HEK293 (cell line): ENCODE results near the gene ST8SIA3.

Experiments used
- CTCF ChIA-PET: fragments of 350-600 bp; formaldehyde crosslinking; extraction: SDS; loops from one replicate; lab custom pipeline; 2021; ENCODE audit warnings: antibody characterized with exemption; lab: Yijun Ruan, JAX
- POLR2A ChIA-PET: fragments of 300-600 bp; formaldehyde crosslinking; extraction: SDS; loops from one replicate; lab custom pipeline; 2020; ENCODE audit warnings: antibody characterized with exemption, inconsistent platforms; lab: Yijun Ruan, JAX
- H3K27ac ChIP-seq: fragments of 200-500 bp; sonication (Bioruptor generic); 2 replicates; pipeline ENCODE4 v1.5.1; 2014; ENCODE audit warnings: low read depth, low read length, control low read depth, inconsistent platforms; ENCODE audit errors: extremely low read depth
- H3K36me3 ChIP-seq, 2 experiments: fragments of 200-500 bp in 1 of 2; sonication (Bioruptor generic) in 1 of 2; 1 replicate in 1 of 2; 2 replicates in 1 of 2; pipeline ENCODE4 v1.5.1; 2014 to 2017; ENCODE audit warnings: inconsistent platforms in 2 of 2, low read length in 2 of 2; ENCODE audit not compliant: control insufficient read depth in 2 of 2, insufficient read depth in 1 of 2
- H3K4me1 ChIP-seq: fragments of 200-500 bp; sonication (Bioruptor generic); 2 replicates; pipeline ENCODE4 v1.5.1; 2014; ENCODE audit warnings: mild to moderate bottlenecking, low read length, inconsistent platforms; ENCODE audit not compliant: control insufficient read depth, insufficient read depth
- H3K4me3 ChIP-seq: 2 replicates; pipeline ENCODE4 v1.5.1; 2011; ENCODE audit warnings: low read depth, mild to moderate bottlenecking, control low read depth, low read length, moderate library complexity
- H3K9me3 ChIP-seq: fragments of 200-500 bp; sonication (Bioruptor generic); 2 replicates; pipeline ENCODE4 v1.5.1; 2014; ENCODE audit warnings: low read depth, low read length, inconsistent platforms; ENCODE audit not compliant: control insufficient read depth, insufficient read depth
- GFI1B ChIP-seq: fragments of 450-650 bp; formaldehyde crosslinking; IDR thresholded peaks from 2 replicates; pipeline ENCODE4 v1.5.1; 2016; ENCODE audit warnings: missing biosample characterization, missing genetic modification characterization
- KLF16 ChIP-seq: fragments of 450-650 bp; formaldehyde crosslinking; IDR thresholded peaks from 2 replicates; pipeline ENCODE4 v1.5.1; 2017; ENCODE audit warnings: missing biosample characterization, missing genetic modification characterization
- SCRT1 ChIP-seq: fragments of 450-650 bp; formaldehyde crosslinking; IDR thresholded peaks from 2 replicates; pipeline ENCODE4 v1.5.1; 2016; ENCODE audit warnings: missing biosample characterization, missing genetic modification characterization, borderline replicate concordance
- ZBTB17 ChIP-seq: fragments of 450-650 bp; formaldehyde crosslinking; IDR thresholded peaks from 2 replicates; pipeline ENCODE4 v1.5.1; 2016; ENCODE audit warnings: missing biosample characterization, missing genetic modification characterization
- ZBTB44 ChIP-seq: fragments of 450-650 bp; IDR thresholded peaks from 2 replicates; pipeline ENCODE4 v1.5.1; 2018; ENCODE audit warnings: missing biosample characterization, mild to moderate bottlenecking, missing genetic modification characterization
- ZBTB48 ChIP-seq: fragments of 450-650 bp; formaldehyde crosslinking; IDR thresholded peaks from 2 replicates; pipeline ENCODE4 v1.5.1; 2016; ENCODE audit warnings: missing biosample characterization, missing genetic modification characterization
- ZBTB6 ChIP-seq: fragments of 450-650 bp; formaldehyde crosslinking; IDR thresholded peaks from 2 replicates; pipeline ENCODE4 v1.5.1; 2017; ENCODE audit warnings: missing biosample characterization, missing genetic modification characterization
- ZFP41 ChIP-seq: fragments of 450-650 bp; formaldehyde crosslinking; IDR thresholded peaks from 2 replicates; pipeline ENCODE4 v1.5.1; 2016; ENCODE audit warnings: missing biosample characterization, missing genetic modification characterization, borderline replicate concordance
- ZNF133 ChIP-seq: fragments of 450-650 bp; formaldehyde crosslinking; IDR thresholded peaks from 2 replicates; pipeline ENCODE4 v1.5.1; 2016; ENCODE audit warnings: missing biosample characterization, missing genetic modification characterization
- ZNF280C ChIP-seq: fragments of 450-650 bp; formaldehyde crosslinking; IDR thresholded peaks from 2 replicates; pipeline ENCODE4 v1.5.1; 2016; ENCODE audit warnings: missing biosample characterization, missing genetic modification characterization
- ZNF37A ChIP-seq: fragments of 450-650 bp; IDR thresholded peaks from 2 replicates; pipeline ENCODE4 v1.5.1; 2018; ENCODE audit warnings: missing biosample characterization, missing genetic modification characterization
- ZNF473 ChIP-seq: fragments of 450-650 bp; formaldehyde crosslinking; IDR thresholded peaks from 2 replicates; pipeline ENCODE4 v1.5.1; 2017; ENCODE audit warnings: missing biosample characterization, missing genetic modification characterization
- ZNF510 ChIP-seq: fragments of 450-650 bp; formaldehyde crosslinking; IDR thresholded peaks from 2 replicates; pipeline ENCODE4 v1.5.1; 2018; ENCODE audit warnings: mild to moderate bottlenecking, missing genetic modification characterization, missing biosample characterization; ENCODE audit not compliant: insufficient replicate concordance
- ZNF560 ChIP-seq: fragments of 450-650 bp; formaldehyde crosslinking; IDR thresholded peaks from 2 replicates; pipeline ENCODE4 v1.5.1; 2017; ENCODE audit warnings: missing biosample characterization, missing genetic modification characterization, borderline replicate concordance
- ZNF626 ChIP-seq: fragments of 450-650 bp; sonication (Bioruptor Pico); formaldehyde crosslinking; IDR thresholded peaks from 2 replicates; pipeline ENCODE4 v1.5.1; 2018; ENCODE audit warnings: missing biosample characterization, missing genetic modification characterization, inconsistent platforms
- ZNF658 ChIP-seq: fragments of 450-650 bp; formaldehyde crosslinking; IDR thresholded peaks from 2 replicates; pipeline ENCODE4; 2016; ENCODE audit warnings: missing biosample characterization, missing genetic modification characterization
- ZNF664 ChIP-seq: fragments of 450-650 bp; formaldehyde crosslinking; IDR thresholded peaks from 2 replicates; pipeline ENCODE4 v1.5.1; 2016; ENCODE audit warnings: missing biosample characterization, missing genetic modification characterization
- ZNF830 ChIP-seq: fragments of 450-650 bp; IDR thresholded peaks from 2 replicates; pipeline ENCODE4 v1.5.0; 2018; ENCODE audit warnings: missing biosample characterization, missing genetic modification characterization, low read depth, mild to moderate bottlenecking, moderate library complexity
- ZNF837 ChIP-seq: fragments of 450-650 bp; formaldehyde crosslinking; IDR thresholded peaks from 2 replicates; pipeline ENCODE4 v1.5.1; 2016; ENCODE audit warnings: missing biosample characterization, missing genetic modification characterization
- TF ChIP-seq, protein P1 (sequence below): fragments of 450-650 bp; formaldehyde crosslinking; IDR thresholded peaks from 2 replicates; pipeline ENCODE4 v1.5.1; 2016; ENCODE audit warnings: missing biosample characterization, missing genetic modification characterization, borderline replicate concordance
- TF ChIP-seq, protein P2 (sequence below): fragments of 450-650 bp; formaldehyde crosslinking; IDR thresholded peaks from 2 replicates; pipeline ENCODE4 v1.5.1; 2017; ENCODE audit warnings: missing biosample characterization, missing genetic modification characterization

The ST8SIA3 gene, protein sequence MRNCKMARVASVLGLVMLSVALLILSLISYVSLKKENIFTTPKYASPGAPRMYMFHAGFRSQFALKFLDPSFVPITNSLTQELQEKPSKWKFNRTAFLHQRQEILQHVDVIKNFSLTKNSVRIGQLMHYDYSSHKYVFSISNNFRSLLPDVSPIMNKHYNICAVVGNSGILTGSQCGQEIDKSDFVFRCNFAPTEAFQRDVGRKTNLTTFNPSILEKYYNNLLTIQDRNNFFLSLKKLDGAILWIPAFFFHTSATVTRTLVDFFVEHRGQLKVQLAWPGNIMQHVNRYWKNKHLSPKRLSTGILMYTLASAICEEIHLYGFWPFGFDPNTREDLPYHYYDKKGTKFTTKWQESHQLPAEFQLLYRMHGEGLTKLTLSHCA

GRCh38 chr18:57352271-57352701, at the start of gene ST8SIA3:
Gene ST8SIA3 (plus strand): TSS chr18:57352557. CDS start chr18:57352847, 290 bp downstream.
- H3K36me3 ChIP-seq = no peaks in the 10 kb centered on the region
- TF ChIP-seq ZNF473 (no peak), ZBTB6 (tag by site-specific recombination) (no peak), GFI1B (no peak), ZBTB48 (no peak), ZNF133 (tag by site-specific recombination) (no peak), ZNF658 (tag by site-specific recombination) (no peak), ZNF280C (tag by site-specific recombination) (no peak), KLF16 (tag by site-specific recombination) (no peak), ZNF37A (tag by site-specific recombination) (no peak), SCRT1 (no peak)
- peak within 1 kb of the TSS; percentile 34 for H3K4me3 ChIP-seq
- ChIA-PET CTCF (no interaction called here), POLR2A (no interaction called here)
- H3K4me1 ChIP-seq = peaks cover 3% of the 10 kb centered on the region; the same call in 1 of the 2 replicates
- no peak within 1 kb of the TSS for H3K27ac ChIP-seq
- H3K9me3 ChIP-seq = no peaks in the 10 kb centered on the region; the same call in 1 of the 2 replicates

DNA sequence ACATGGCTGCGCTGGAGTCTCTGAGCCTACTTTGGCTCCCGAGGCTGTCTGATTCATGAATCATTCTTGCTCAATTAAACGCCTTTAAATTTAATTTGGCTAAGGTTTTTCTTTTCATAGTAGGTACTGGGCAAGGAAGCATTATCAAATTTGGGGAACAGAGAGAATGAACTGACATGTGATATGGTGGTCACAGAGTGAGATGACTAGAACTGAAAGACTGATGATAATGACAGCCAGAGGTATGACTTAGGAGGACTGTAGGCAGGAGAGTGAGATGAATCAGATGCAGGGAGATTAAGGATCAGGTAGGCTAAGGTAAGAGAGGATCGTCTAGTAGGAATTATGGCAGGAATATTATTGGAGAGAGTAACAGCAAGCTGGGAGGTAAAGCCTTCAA, 40.9 kb upstream of the ST8SIA3 start:
- H3K36me3 ChIP-seq = no peaks in the 10 kb centered on the region
- H3K4me3 ChIP-seq = no peak overlapping the region
- ChIA-PET CTCF (no interaction called here), POLR2A (no interaction called here)
- no peaks in the 10 kb centered on the region for H3K9me3 ChIP-seq
- H3K4me1 ChIP-seq = no peaks in the 10 kb centered on the region
- H3K27ac ChIP-seq = no peak overlapping the region
- TF ChIP-seq ZNF664 (tag by site-specific recombination) (no peak), ZBTB17 (tag by site-specific recombination) (0 out of 2 replicates have a peak, but pooled peaks have one; percentile 11)
- TF ChIP-seq, all 188 proteins: peak for 1

- ChIA-PET CTCF (no interaction called here), POLR2A (no interaction called here)
- TF ChIP-seq GFI1B = no peak
- TF ChIP-seq ZNF626 (tag by site-specific recombination) = no peak
- TF ChIP-seq ZNF510 (tag by site-specific recombination) = no peak
- TF ChIP-seq ZBTB44 (tag by site-specific recombination) = no peak
- no peak for TF ChIP-seq ZNF560 (tag by site-specific recombination)
- TF ChIP-seq, protein P1, sequence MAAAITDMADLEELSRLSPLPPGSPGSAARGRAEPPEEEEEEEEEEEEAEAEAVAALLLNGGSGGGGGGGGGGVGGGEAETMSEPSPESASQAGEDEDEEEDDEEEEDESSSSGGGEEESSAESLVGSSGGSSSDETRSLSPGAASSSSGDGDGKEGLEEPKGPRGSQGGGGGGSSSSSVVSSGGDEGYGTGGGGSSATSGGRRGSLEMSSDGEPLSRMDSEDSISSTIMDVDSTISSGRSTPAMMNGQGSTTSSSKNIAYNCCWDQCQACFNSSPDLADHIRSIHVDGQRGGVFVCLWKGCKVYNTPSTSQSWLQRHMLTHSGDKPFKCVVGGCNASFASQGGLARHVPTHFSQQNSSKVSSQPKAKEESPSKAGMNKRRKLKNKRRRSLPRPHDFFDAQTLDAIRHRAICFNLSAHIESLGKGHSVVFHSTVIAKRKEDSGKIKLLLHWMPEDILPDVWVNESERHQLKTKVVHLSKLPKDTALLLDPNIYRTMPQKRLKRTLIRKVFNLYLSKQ = no peak
- no peak for TF ChIP-seq ZFP41 (tag by site-specific recombination)
- TF ChIP-seq ZNF837 (tag by site-specific recombination) = no peak
- no peak for TF ChIP-seq ZBTB48
- TF ChIP-seq, protein P2, sequence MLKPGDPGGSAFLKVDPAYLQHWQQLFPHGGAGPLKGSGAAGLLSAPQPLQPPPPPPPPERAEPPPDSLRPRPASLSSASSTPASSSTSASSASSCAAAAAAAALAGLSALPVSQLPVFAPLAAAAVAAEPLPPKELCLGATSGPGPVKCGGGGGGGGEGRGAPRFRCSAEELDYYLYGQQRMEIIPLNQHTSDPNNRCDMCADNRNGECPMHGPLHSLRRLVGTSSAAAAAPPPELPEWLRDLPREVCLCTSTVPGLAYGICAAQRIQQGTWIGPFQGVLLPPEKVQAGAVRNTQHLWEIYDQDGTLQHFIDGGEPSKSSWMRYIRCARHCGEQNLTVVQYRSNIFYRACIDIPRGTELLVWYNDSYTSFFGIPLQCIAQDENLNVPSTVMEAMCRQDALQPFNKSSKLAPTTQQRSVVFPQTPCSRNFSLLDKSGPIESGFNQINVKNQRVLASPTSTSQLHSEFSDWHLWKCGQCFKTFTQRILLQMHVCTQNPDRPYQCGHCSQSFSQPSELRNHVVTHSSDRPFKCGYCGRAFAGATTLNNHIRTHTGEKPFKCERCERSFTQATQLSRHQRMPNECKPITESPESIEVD (tag by site-specific recombination) = no peak
- no peak for TF ChIP-seq ZNF830
These were observed 39.8 kb upstream of the ST8SIA3 start for GRCh38 chr18:57312346-57313144.

More at GRCh38 chr18:57312346-57313144, 39.8 kb upstream of the ST8SIA3 start:
- Histone ChIP-seq H3K9me3 (no peaks in the 10 kb centered on the region), H3K4me3 (no peak overlapping the region), H3K27ac (no peak overlapping the region), H3K4me1 (no peaks in the 10 kb centered on the region), H3K36me3 (no peaks in the 10 kb centered on the region)
